Stomach (tissue), 9 donors: ENCODE measurements around the gene NECTIN1. TPM values are rescaled to one million over a fixed set of nuclear protein-coding genes. Genes with fewer than 3 reads are reported as not detected.

Experiments used
- DNase-seq, 2 donors: peaks; one replicate each; pipeline versions ENCODE4 v3.0.0 to v3.0.0-alpha.2; 2013 to 2019
- H3K27ac ChIP-seq, 5 donors: fragments of 200-600 bp in 4 of 5; sonication (generic) in 4 of 5; one replicate each; pipeline ENCODE4 v1.5.1; 2013 to 2019; ENCODE audit warnings: mild to moderate bottlenecking in 1 of 5, moderate library complexity in 1 of 5
- H3K27me3 ChIP-seq, 3 donors: fragments of 200-600 bp; sonication (generic); one replicate each; pipeline ENCODE4 v1.5.1; 2017 to 2019; ENCODE audit warnings: mixed run types in 1 of 3
- H3K36me3 ChIP-seq, 4 donors: fragments of 200-600 bp; sonication (generic); 1 replicate in 3 of 4; 2 replicates in 1 of 4; pipeline ENCODE4 v1.5.1; 2016 to 2019
- H3K4me1 ChIP-seq, 4 donors: fragments of 200-600 bp; sonication (generic); one replicate each; pipeline ENCODE4 v1.5.1; 2016 to 2019
- H3K4me3 ChIP-seq, 4 donors: fragments of 200-600 bp; sonication (generic) in 3 of 4; one replicate each; pipeline ENCODE4 v1.5.1; 2016 to 2019; ENCODE audit warnings: mild to moderate bottlenecking in 1 of 4
- H3K9me3 ChIP-seq, 4 donors: fragments of 200-600 bp; sonication (generic); one replicate each; pipeline ENCODE4 v1.5.1; 2016 to 2019
- CTCF ChIP-seq, 7 experiments: fragments of 450-650 bp in 4 of 7; fragments of 200-600 bp in 3 of 7; sonication (generic) in 3 of 7; IDR thresholded peaks; one replicate each; pipeline ENCODE4 v1.5.1; 2016 to 2019; ENCODE audit warnings: antibody characterized with exemption in 7 of 7, control low read depth in 2 of 7, mild to moderate bottlenecking in 1 of 7
- EP300 ChIP-seq: sonication (generic); formaldehyde crosslinking; IDR thresholded peaks from one replicate; pipeline ENCODE4 v1.6.1; 2017; ENCODE audit warnings: antibody characterized with exemption
- POLR2A ChIP-seq, 4 donors: fragments of 450-650 bp; IDR thresholded peaks; one replicate each; pipeline ENCODE4 v1.6.1; 2016; ENCODE audit warnings: antibody characterized with exemption in 4 of 4, control low read depth in 2 of 4, mild to moderate bottlenecking in 1 of 4, moderate library complexity in 1 of 4
- POLR2AphosphoS5 ChIP-seq, 3 donors: sonication (generic); formaldehyde crosslinking; IDR thresholded peaks; one replicate each; pipeline ENCODE4 v1.6.1; 2016; ENCODE audit warnings: antibody characterized with exemption in 3 of 3
- WGBS, 5 donors: extraction: QIAGEN DNeasy Blood & Tissue Kit in 3 of 5; methylation state at CpG; one replicate each; pipeline versions ENCODE4 v1.1.5 to v1.1.7; 2013 to 2018; 5-methylcytosine and 5-hydroxymethylcytosine counted together
- intact Hi-C: fragments of 100-400 bp; cut with DNase I; formaldehyde crosslinking; loops from one replicate; pipeline ENCODE4 v1.15.1; 2023; ENCODE audit warnings: low total_unique reads
- polyA plus RNA-seq, 3 donors: library from polyadenylated mRNA; stranded (reverse); fragments of 200-250 nt; gene quantifications; one replicate each; pipeline ENCODE4 v1.2.3, GENCODE V29; 2013
- total RNA-seq, 5 donors: library from RNA; depleted of rRNA; stranded (reverse); fragments of >200 nt; gene quantifications; one replicate each; pipeline versions ENCODE4 v1.1.0 to v1.2.3, GENCODE V29; 2014 to 2016
- donor health status: healthy with polysubstance abuse.
- donor health status: Bipolar disorder and iron deficiency.
- donor health status: healthy.

Gene NECTIN1
- total and polyA plus RNA-seq, 8 donors: 1.2 to 92.1 (median 6.0) TPM

- no peaks in the 10 kb centered on the region for H3K27me3 ChIP-seq
- TF ChIP-seq POLR2AphosphoS5 (IDR thresholded peaks at IDR 0.05) (no peak), CTCF (IDR thresholded peaks at IDR 0.05) (no peak), POLR2A (IDR thresholded peaks at IDR 0.05) (no peak), EP300 (no peak)
- no peak overlapping the region for H3K4me3 ChIP-seq
- peaks cover 3 to 24% (median 17%) of the 10 kb centered on the region in 4 donors for H3K4me1 ChIP-seq
- no peak for DNase-seq
- H3K27ac ChIP-seq: no peak overlapping the region
- intact Hi-C loops: loop anchor here (10.0 kb wide), 1 partner anchor 349 kb away; no protein-coding TSS in a partner anchor
- WGBS, 5 donors: 69 to 78% (median 75%) methylated on average over 10 of the region's 10 CpGs
- H3K9me3 ChIP-seq: no peaks in the 10 kb centered on the region
- H3K36me3 ChIP-seq: no peaks in the 10 kb centered on the region
These were observed 62.9 kb downstream of the NECTIN1 start for GRCh38 chr11:119666061-119666460.

GRCh38 chr11:119664701-119665420 lies 64.1 kb downstream of the NECTIN1 start:
- intact Hi-C loops: loop anchor here (10.0 kb wide), 1 partner anchor 350 kb away; no protein-coding TSS in a partner anchor
- WGBS, 5 donors: 92 to 97% (median 94%) methylated on average over 39 to 44 of the region's 44 CpGs
- no peaks in the 10 kb centered on the region for H3K9me3 ChIP-seq
- H3K27ac ChIP-seq: no peak overlapping the region
- no peaks in the 10 kb centered on the region for H3K27me3 ChIP-seq
- no peak for DNase-seq
- H3K4me1 ChIP-seq: peaks cover 0 to 22% (median 13%) of the 10 kb centered on the region in 4 donors
- H3K36me3 ChIP-seq: no peaks in the 10 kb centered on the region
- TF ChIP-seq POLR2A (IDR thresholded peaks at IDR 0.05) (no peak), POLR2AphosphoS5 (IDR thresholded peaks at IDR 0.05) (no peak), EP300 (no peak), CTCF (IDR thresholded peaks at IDR 0.05) (no peak)
- no peak overlapping the region for H3K4me3 ChIP-seq

GRCh38 chr11:119664063-119664572 lies 64.9 kb downstream of the NECTIN1 start:
- H3K4me1 ChIP-seq: peaks cover 0 to 22% (median 13%) of the 10 kb centered on the region in 4 donors
- peak; percentile 56 to 87 for DNase-seq
- H3K27me3 ChIP-seq: no peaks in the 10 kb centered on the region
- H3K9me3 ChIP-seq: no peaks in the 10 kb centered on the region
- no peaks in the 10 kb centered on the region for H3K36me3 ChIP-seq
- H3K27ac ChIP-seq: no peak overlapping the region
- intact Hi-C loops: loop anchor here (10.0 kb wide), 1 partner anchor 351 kb away; no protein-coding TSS in a partner anchor
- no peak overlapping the region for H3K4me3 ChIP-seq
- 28 to 55% (median 42%) methylated on average over 9 of the region's 9 CpGs for WGBS, 5 donors
- TF ChIP-seq POLR2AphosphoS5 (IDR thresholded peaks at IDR 0.05): no peak

- no peak for DNase-seq
- H3K4me1 ChIP-seq: peaks cover 0 to 22% (median 13%) of the 10 kb centered on the region in 4 donors
- no peaks in the 10 kb centered on the region for H3K27me3 ChIP-seq
- H3K9me3 ChIP-seq: no peaks in the 10 kb centered on the region
- no peaks in the 10 kb centered on the region for H3K36me3 ChIP-seq
- H3K4me3 ChIP-seq: no peak overlapping the region
- no peak for TF ChIP-seq EP300
- no peak for TF ChIP-seq CTCF (IDR thresholded peaks at IDR 0.05)
- TF ChIP-seq POLR2AphosphoS5 (IDR thresholded peaks at IDR 0.05): no peak
- TF ChIP-seq POLR2A (IDR thresholded peaks at IDR 0.05): no peak
- no peak overlapping the region for H3K27ac ChIP-seq
- intact Hi-C loops: loop anchor here (10.0 kb wide), 1 partner anchor 352 kb away; no protein-coding TSS in a partner anchor
- WGBS, 5 donors: 44 to 81% (median 54%) methylated on average over 4 of the region's 4 CpGs
These were observed 65.7 kb downstream of the NECTIN1 start for GRCh38 chr11:119663279-119663678.
